CD4-positive, alpha-beta memory T cell (primary cell): Measurements from ENCODE around the gene COL21A1. TPM values are rescaled to one million over a fixed set of nuclear protein-coding genes. Genes with fewer than 3 reads are reported as not detected.

Experiments
- CTCF ChIA-PET: fragments of 350-600 bp; sonication (Branson Sonifier 250); formaldehyde crosslinking; loops from one replicate; lab custom pipeline; 2021; ENCODE audit warnings: inconsistent platforms; ENCODE audit not compliant: partially characterized antibody; lab: Charles Lee
- POLR2A ChIA-PET: fragments of 350-600 bp; sonication (Branson Sonifier 250); formaldehyde crosslinking; loops from one replicate; lab custom pipeline; 2021; ENCODE audit not compliant: partially characterized antibody; lab: Charles Lee
- DNase-seq, 5 donors: peaks; one replicate each; pipeline versions ENCODE4 v3.0.0 to v3.0.0-alpha.2; 2020 to 2022; ENCODE audit warnings: mixed read lengths in 1 of 5
- H3K27ac ChIP-seq: one replicate; pipeline ENCODE4 v1.7.0; 2013; ENCODE audit warnings: low read depth, low read length
- H3K27me3 ChIP-seq: 2 replicates; pipeline ENCODE4 v1.7.0; 2013; ENCODE audit warnings: mild to moderate bottlenecking, low read length, moderate library complexity; ENCODE audit not compliant: insufficient read depth
- H3K36me3 ChIP-seq: 2 replicates; pipeline ENCODE4 v1.7.0; 2013; ENCODE audit warnings: mild to moderate bottlenecking, low read length, moderate library complexity; ENCODE audit not compliant: insufficient read depth
- H3K4me1 ChIP-seq: 2 replicates; pipeline ENCODE4 v1.7.0; 2013; ENCODE audit warnings: mild to moderate bottlenecking, low read length, moderate library complexity; ENCODE audit not compliant: insufficient read depth
- H3K4me3 ChIP-seq, 2 donors: one replicate each; pipeline ENCODE4 v1.7.0; 2013; ENCODE audit warnings: low read length in 2 of 2, mild to moderate bottlenecking in 1 of 2
- H3K9me3 ChIP-seq, 2 donors: one replicate each; pipeline ENCODE4 v1.7.0; 2013; ENCODE audit warnings: low read length in 2 of 2, control low read depth in 1 of 2; ENCODE audit not compliant: control insufficient read depth in 1 of 2
- H3K27ac Mint-ChIP-seq, 7 donors: one replicate each; pipeline ENCODE4 v1.8.0; 2020 to 2021; ENCODE audit warnings: mixed read lengths in 7 of 7, mild to moderate bottlenecking in 6 of 7, inconsistent platforms in 3 of 7, moderate library complexity in 3 of 7
- H3K27me3 Mint-ChIP-seq, 2 donors: one replicate each; pipeline ENCODE4 v1.8.0; 2020 to 2021; ENCODE audit warnings: mixed read lengths in 2 of 2
- H3K36me3 Mint-ChIP-seq, 2 donors: one replicate each; pipeline ENCODE4 v1.8.0; 2020 to 2021; ENCODE audit warnings: mixed read lengths in 2 of 2, inconsistent platforms in 1 of 2, mild to moderate bottlenecking in 1 of 2
- H3K4me1 Mint-ChIP-seq, 4 donors: one replicate each; pipeline ENCODE4 v1.8.0; 2020 to 2021; ENCODE audit warnings: mixed read lengths in 4 of 4, mild to moderate bottlenecking in 1 of 4
- H3K4me3 Mint-ChIP-seq, 8 donors: one replicate each; pipeline ENCODE4 v1.8.0; 2020 to 2021; ENCODE audit warnings: mixed read lengths in 8 of 8, mild to moderate bottlenecking in 7 of 8, moderate library complexity in 6 of 8, inconsistent platforms in 3 of 8
- H3K9me3 Mint-ChIP-seq, 8 donors: one replicate each; pipeline ENCODE4 v1.8.0; 2020 to 2021; ENCODE audit warnings: mixed read lengths in 8 of 8, mild to moderate bottlenecking in 5 of 8, inconsistent platforms in 3 of 8, moderate library complexity in 1 of 8
- intact Hi-C: fragments of 100-400 bp; cut with micrococcal nuclease; formaldehyde crosslinking; loops from one replicate; pipeline ENCODE4 v1.15.1; 2023
- polyA plus RNA-seq, 2 donors: library from polyadenylated mRNA; unstranded; fragments of 300-500 nt; fragmentation: Illumina TruSeq; gene quantifications; one replicate each; pipeline ENCODE4 v1.2.3, GENCODE V29; 2021
- total RNA-seq, 2 experiments: library from RNA; stranded (reverse); gene quantifications; one replicate each; pipeline ENCODE4 v1.2.3, GENCODE V29; 2021

COL21A1 gene
- total and polyA plus RNA-seq, 4 experiments from 2014 or later, result not detected

GRCh38 chr6:56280126-56280525 is 32.7 kb upstream of the COL21A1 start:
- intact Hi-C loops, result no loop called here
- peaks cover 0 to 3% (median 2%) of the 10 kb centered on the region in 8 donors for H3K9me3 Mint-ChIP-seq
- no peak overlapping the region for H3K4me3 Mint-ChIP-seq
- ChIA-PET CTCF (no interaction called here), POLR2A (no interaction called here)
- H3K27ac Mint-ChIP-seq, result no peak overlapping the region
- Histone ChIP-seq H3K4me1 (no peaks in the 10 kb centered on the region), H3K9me3 (no peaks in the 10 kb centered on the region), H3K27me3 (no peaks in the 10 kb centered on the region), H3K27ac (no peak overlapping the region), H3K36me3 (no peaks in the 10 kb centered on the region), H3K4me3 (no peak overlapping the region)
- no peaks in the 10 kb centered on the region for H3K4me1 Mint-ChIP-seq
- DNase-seq, result no peak
- H3K27me3 Mint-ChIP-seq, result no peaks in the 10 kb centered on the region
- no peaks in the 10 kb centered on the region for H3K36me3 Mint-ChIP-seq

GRCh38 chr6:56279331-56280080 is 32.1 kb upstream of the COL21A1 start:
- Histone ChIP-seq H3K27me3 (no peaks in the 10 kb centered on the region), H3K9me3 (no peaks in the 10 kb centered on the region), H3K4me1 (no peaks in the 10 kb centered on the region), H3K27ac (no peak overlapping the region), H3K36me3 (no peaks in the 10 kb centered on the region), H3K4me3 (no peak overlapping the region)
- Mint-ChIP-seq H3K27me3 (no peaks in the 10 kb centered on the region), H3K4me1 (no peaks in the 10 kb centered on the region), H3K36me3 (no peaks in the 10 kb centered on the region), H3K9me3 (peaks cover 0 to 3% (median under 1%) of the 10 kb centered on the region in 8 donors), H3K4me3 (no peak overlapping the region), H3K27ac (no peak overlapping the region)
- no peak for DNase-seq
- ChIA-PET CTCF (no interaction called here), POLR2A (no interaction called here)
- intact Hi-C loops, result no loop called here

- intact Hi-C loops, result no loop called here
- no peak for DNase-seq
- no peaks in the 10 kb centered on the region for H3K4me1 Mint-ChIP-seq
- H3K36me3 ChIP-seq, result no peaks in the 10 kb centered on the region
- H3K27ac Mint-ChIP-seq, result no peak overlapping the region
- H3K36me3 Mint-ChIP-seq, result no peaks in the 10 kb centered on the region
- H3K4me1 ChIP-seq, result no peaks in the 10 kb centered on the region
- no peaks in the 10 kb centered on the region for H3K27me3 ChIP-seq
- ChIA-PET POLR2A (no interaction called here), CTCF (no interaction called here)
- no peaks in the 10 kb centered on the region for H3K9me3 ChIP-seq
- H3K9me3 Mint-ChIP-seq, result peaks cover 0 to 11% (median 3%) of the 10 kb centered on the region in 8 donors
- no peak overlapping the region for H3K4me3 ChIP-seq
- H3K4me3 Mint-ChIP-seq, result no peak overlapping the region
- no peak overlapping the region for H3K27ac ChIP-seq
- no peaks in the 10 kb centered on the region for H3K27me3 Mint-ChIP-seq
Observed at GRCh38 chr6:56278171-56278591, 30.8 kb upstream of the COL21A1 start.

- Histone ChIP-seq H3K4me1 (no peaks in the 10 kb centered on the region), H3K4me3 (no peak overlapping the region), H3K9me3 (no peaks in the 10 kb centered on the region), H3K27me3 (no peaks in the 10 kb centered on the region), H3K27ac (no peak overlapping the region), H3K36me3 (no peaks in the 10 kb centered on the region)
- Mint-ChIP-seq H3K4me1 (no peaks in the 10 kb centered on the region), H3K9me3 (peaks cover 0 to 41% (median 23%) of the 10 kb centered on the region in 8 donors), H3K4me3 (no peak overlapping the region), H3K36me3 (no peaks in the 10 kb centered on the region), H3K27me3 (no peaks in the 10 kb centered on the region), H3K27ac (no peak overlapping the region)
- CTCF ChIA-PET, result no interaction called here
- intact Hi-C loops, result no loop called here
- POLR2A ChIA-PET, result no interaction called here
- DNase-seq, result no peak
Observed at GRCh38 chr6:56270812-56271441, 23.5 kb upstream of the COL21A1 start.

GRCh38 chr6:56268266-56268665 is 20.9 kb upstream of the COL21A1 start:
- ChIA-PET CTCF (no interaction called here), POLR2A (no interaction called here)
- Mint-ChIP-seq H3K36me3 (no peaks in the 10 kb centered on the region), H3K27ac (no peak overlapping the region), H3K27me3 (no peaks in the 10 kb centered on the region), H3K4me3 (no peak overlapping the region), H3K9me3 (peaks cover 0 to 35% (median 23%) of the 10 kb centered on the region in 8 donors), H3K4me1 (no peaks in the 10 kb centered on the region)
- no peak for DNase-seq
- intact Hi-C loops, result no loop called here
- Histone ChIP-seq H3K27ac (no peak overlapping the region), H3K36me3 (no peaks in the 10 kb centered on the region), H3K27me3 (no peaks in the 10 kb centered on the region), H3K4me1 (no peaks in the 10 kb centered on the region), H3K4me3 (no peak overlapping the region), H3K9me3 (no peaks in the 10 kb centered on the region)

GRCh38 chr6:56266011-56266410 is 18.6 kb upstream of the COL21A1 start:
- intact Hi-C loops, result no loop called here
- no peak for DNase-seq
- no peak overlapping the region for H3K4me3 Mint-ChIP-seq

GRCh38 chr6:56263596-56264315 is 16.4 kb upstream of the COL21A1 start:
- intact Hi-C loops, result no loop called here
- peaks cover 0 to 14% (median 5%) of the 10 kb centered on the region in 8 donors for H3K9me3 Mint-ChIP-seq
- no peak overlapping the region for H3K4me3 ChIP-seq
- H3K4me1 Mint-ChIP-seq, result no peaks in the 10 kb centered on the region
- H3K4me1 ChIP-seq, result no peaks in the 10 kb centered on the region
- DNase-seq, result no peak
- CTCF ChIA-PET, result no interaction called here
- no peak overlapping the region for H3K27ac ChIP-seq
- H3K36me3 ChIP-seq, result no peaks in the 10 kb centered on the region
- no peaks in the 10 kb centered on the region for H3K9me3 ChIP-seq
- no peaks in the 10 kb centered on the region for H3K27me3 ChIP-seq
- POLR2A ChIA-PET, result no interaction called here
- no peak overlapping the region for H3K27ac Mint-ChIP-seq
- no peak overlapping the region for H3K4me3 Mint-ChIP-seq
- no peaks in the 10 kb centered on the region for H3K36me3 Mint-ChIP-seq
- no peaks in the 10 kb centered on the region for H3K27me3 Mint-ChIP-seq

More at GRCh38 chr6:56266011-56266410, 18.6 kb upstream of the COL21A1 start:
- Mint-ChIP-seq H3K9me3 (peaks cover 0 to 29% (median 16%) of the 10 kb centered on the region in 8 donors), H3K27ac (no peak overlapping the region), H3K4me1 (no peaks in the 10 kb centered on the region), H3K27me3 (no peaks in the 10 kb centered on the region), H3K36me3 (no peaks in the 10 kb centered on the region)
- no peak overlapping the region for H3K27ac ChIP-seq
- no peaks in the 10 kb centered on the region for H3K4me1 ChIP-seq
- no peaks in the 10 kb centered on the region for H3K36me3 ChIP-seq
- no peaks in the 10 kb centered on the region for H3K9me3 ChIP-seq
- no peaks in the 10 kb centered on the region for H3K27me3 ChIP-seq
- ChIA-PET CTCF (no interaction called here), POLR2A (no interaction called here)
- no peak overlapping the region for H3K4me3 ChIP-seq
